Measurements from ENCODE around the gene DOCK6. TPM values are rescaled to one million over a fixed set of nuclear protein-coding genes. Genes with fewer than 3 reads are reported as not detected.

The DOCK6 gene
- total RNA-seq, 1 donor, result 13.6 TPM

DNA sequence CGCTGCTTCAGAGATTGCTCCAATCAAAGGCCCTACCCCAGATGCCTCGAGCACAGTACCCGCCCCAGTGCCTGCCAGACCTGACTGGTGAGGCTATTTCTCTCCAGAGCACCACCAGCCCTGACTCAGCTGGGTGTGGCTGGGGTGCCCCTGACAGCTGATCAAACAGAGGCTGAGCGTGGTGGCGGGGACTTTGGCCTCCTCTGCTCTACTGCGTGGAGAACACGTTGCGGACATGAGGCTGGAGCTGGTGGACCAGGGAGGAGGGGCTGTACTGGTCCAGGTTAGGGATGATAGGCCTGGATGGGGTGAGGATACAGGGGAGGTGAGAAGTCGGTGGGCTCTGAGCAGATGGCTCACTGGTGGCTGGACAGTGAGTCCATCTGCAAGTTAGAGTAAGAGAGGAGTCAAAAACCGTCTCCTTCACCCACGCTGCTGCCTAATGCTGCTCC, 3.5 kb upstream of the DOCK6 start:
- no peak overlapping the region for H3K4me3 ChIP-seq (ENCODE audit: low read depth, low read length)
- DNase-seq (ENCODE audit: low read depth), result peak; percentile 28
- TF ChIP-seq, protein P1, sequence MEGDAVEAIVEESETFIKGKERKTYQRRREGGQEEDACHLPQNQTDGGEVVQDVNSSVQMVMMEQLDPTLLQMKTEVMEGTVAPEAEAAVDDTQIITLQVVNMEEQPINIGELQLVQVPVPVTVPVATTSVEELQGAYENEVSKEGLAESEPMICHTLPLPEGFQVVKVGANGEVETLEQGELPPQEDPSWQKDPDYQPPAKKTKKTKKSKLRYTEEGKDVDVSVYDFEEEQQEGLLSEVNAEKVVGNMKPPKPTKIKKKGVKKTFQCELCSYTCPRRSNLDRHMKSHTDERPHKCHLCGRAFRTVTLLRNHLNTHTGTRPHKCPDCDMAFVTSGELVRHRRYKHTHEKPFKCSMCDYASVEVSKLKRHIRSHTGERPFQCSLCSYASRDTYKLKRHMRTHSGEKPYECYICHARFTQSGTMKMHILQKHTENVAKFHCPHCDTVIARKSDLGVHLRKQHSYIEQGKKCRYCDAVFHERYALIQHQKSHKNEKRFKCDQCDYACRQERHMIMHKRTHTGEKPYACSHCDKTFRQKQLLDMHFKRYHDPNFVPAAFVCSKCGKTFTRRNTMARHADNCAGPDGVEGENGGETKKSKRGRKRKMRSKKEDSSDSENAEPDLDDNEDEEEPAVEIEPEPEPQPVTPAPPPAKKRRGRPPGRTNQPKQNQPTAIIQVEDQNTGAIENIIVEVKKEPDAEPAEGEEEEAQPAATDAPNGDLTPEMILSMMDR (IDR thresholded peaks at IDR 0.05; ENCODE audit: insufficient read depth, low read length), result no peak

DNA sequence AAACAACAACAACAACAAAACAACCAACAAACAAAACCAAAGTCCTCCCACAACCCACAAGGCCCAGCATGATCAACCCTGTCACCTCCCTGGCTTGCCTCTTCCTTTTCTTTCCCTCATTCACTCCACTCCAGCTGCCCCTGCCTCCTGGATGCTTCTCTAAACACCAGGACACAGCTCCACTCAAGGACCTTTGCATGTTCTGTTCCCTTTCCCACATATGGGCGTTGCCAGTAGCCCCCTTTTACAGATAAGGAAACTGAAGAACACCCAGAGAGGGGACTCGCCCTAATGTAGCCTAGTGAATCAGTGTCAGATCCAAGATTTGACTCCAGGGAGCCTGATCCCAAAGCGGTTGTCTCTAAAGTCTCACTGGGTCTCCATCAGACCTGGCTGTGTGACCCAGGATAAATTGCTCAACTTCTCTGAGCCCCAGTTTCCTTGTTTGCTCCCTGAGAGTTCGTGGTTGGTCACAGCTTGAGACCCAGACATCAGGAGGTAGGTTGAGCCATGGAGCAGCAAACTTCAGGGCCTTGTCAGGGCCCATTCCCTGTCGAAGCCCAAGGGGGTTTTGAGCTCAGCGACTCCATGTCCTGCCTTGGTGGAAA, 3.0 kb upstream of the DOCK6 start:
- TF ChIP-seq, protein P1 (IDR thresholded peaks at IDR 0.05; ENCODE audit: insufficient read depth, low read length), result no peak
- no peak for DNase-seq (ENCODE audit: low read depth)
- H3K4me3 ChIP-seq (ENCODE audit: low read depth, low read length), result no peak overlapping the region

DNA sequence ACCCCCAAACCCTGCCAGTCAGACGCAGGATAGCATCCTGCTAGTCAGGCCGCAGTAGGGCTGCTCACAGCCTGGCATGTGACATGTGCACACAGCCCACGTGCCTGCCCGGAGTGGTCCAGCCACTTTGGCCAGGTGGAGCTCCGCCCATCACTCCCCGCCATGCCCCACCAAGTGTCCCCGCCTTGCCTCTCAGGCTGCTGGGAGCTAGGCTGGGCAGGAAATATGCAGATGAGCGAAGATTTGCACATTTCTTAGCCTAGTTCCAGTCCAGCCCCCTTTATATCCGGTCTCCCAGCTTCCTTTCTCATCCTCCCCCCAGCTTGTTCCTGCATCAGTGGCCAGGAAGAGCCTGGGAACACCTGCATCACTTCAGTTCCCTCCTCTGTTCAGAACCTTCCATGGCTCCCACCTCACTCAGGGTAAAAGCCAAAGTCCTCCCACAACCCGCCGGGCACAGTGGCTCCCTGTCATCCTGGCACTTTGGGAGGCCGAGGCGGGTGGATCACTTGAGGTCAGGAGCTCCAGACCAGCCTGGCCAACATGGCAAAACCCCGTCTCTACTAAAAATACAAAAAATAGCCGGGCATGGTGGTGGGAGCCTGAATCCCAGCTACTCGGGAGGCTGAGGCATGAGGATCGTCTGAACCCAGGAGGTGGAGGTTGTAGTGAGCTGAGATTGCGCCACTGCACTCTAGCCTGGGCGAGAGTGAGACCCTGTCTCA, 2.3 kb upstream of the DOCK6 start:
- DNase-seq (ENCODE audit: low read depth), result no peak
- TF ChIP-seq, protein P1 (IDR thresholded peaks at IDR 0.05; ENCODE audit: insufficient read depth, low read length), result no peak
- no peak overlapping the region for H3K4me3 ChIP-seq (ENCODE audit: low read depth, low read length)

DNA sequence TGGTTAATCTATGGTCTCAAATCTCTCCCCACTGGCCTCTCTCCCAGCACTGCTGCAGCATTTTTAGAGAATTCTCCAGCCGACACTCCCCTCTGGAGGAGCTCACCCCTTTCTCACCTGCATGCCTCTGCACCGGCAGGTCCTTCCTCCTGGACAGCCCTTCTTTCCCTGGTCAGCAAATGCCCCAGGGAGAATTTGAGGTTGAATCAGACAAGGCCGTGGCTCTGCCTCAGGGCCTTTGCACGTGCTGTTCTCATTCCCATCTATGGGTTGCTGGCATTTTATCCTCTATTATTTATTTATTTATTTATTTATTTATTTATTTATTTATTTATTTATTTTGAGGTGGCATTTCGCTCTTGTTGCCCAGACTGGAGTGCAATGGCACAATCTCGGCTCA, 1.4 kb upstream of the DOCK6 start:
- no peak for DNase-seq (ENCODE audit: low read depth)
- TF ChIP-seq, protein P1 (IDR thresholded peaks at IDR 0.05; ENCODE audit: insufficient read depth, low read length), result no peak
- H3K4me3 ChIP-seq (ENCODE audit: low read depth, low read length), result no peak overlapping the region

DNA sequence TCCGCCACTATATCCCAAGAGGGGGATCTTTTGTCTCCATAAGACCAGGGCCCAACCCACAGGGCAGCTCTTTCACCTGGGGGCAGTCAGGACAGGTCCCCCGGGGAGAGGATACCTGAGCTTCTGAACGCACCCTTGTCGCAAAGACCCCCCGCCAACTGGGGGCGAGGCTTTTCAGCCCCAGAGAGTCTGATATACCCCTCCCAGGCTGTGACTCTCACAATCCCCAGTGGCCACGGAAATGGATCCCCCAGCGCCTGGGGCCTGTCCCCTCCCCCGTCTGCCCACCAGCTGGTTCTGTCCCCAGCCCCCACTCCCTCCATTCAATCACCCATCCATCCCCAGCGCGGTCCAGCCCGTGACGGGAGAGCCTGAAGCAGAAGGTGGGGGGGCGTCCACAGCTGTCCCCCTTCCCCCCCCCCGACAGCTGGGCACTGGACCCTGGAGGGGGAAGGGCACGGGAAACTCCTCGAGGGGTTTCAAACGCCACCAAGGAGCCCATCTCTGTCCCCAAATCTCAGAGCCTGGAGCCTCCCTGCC, 823 bp downstream of the DOCK6 start:
- TF ChIP-seq, protein P1 (IDR thresholded peaks at IDR 0.05; ENCODE audit: insufficient read depth, low read length), result no peak
- peak overlapping the region; percentile 74 for H3K4me3 ChIP-seq (ENCODE audit: low read depth, low read length)
- DNase-seq (ENCODE audit: low read depth), result no peak

DNA sequence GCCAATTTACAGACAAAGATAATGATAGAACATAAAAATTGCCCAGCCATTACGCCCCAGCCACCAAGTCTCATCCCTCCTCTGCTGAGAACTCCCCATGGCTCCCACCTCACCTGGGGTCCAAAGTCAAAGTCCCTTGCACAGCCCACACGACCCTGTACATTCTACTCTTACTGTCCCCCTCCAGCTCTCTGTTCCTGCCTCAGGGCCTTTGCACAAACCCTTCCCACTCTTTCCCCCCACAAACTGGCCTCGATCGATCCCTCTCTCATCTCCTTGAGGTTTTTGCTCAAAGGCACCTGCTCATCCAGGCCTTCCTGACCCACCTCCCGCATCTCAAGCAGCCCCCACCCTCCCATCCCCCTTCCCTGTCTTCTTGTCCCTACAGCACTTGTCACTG, 1.3 kb downstream of the DOCK6 start:
- DNase-seq (ENCODE audit: low read depth), result no peak
- TF ChIP-seq, protein P1 (IDR thresholded peaks at IDR 0.05; ENCODE audit: insufficient read depth, low read length), result no peak
- no peak overlapping the region for H3K4me3 ChIP-seq (ENCODE audit: low read depth, low read length)
